Measurements from ENCODE around the gene TMEM175.
"Not testable (repeated sequence)": the region's sequence is repeated elsewhere in the genome, so short reads cannot be mapped to it uniquely, and the experiment has no call there.

The TMEM175 gene

GRCh38 chr4:998096-998691 lies 65.9 kb downstream of the TMEM175 start:
- DNase-seq (ENCODE audit: low read depth in 1 of 2, low spot score in 1 of 2) = no peak
- H3K27me3 ChIP-seq (ENCODE audit: insufficient read depth, poor library complexity, severe bottlenecking) = peaks cover 46% of the 10 kb centered on the region
- no peak overlapping the region for H3K27ac ChIP-seq (replicated peaks)
- TF ChIP-seq CTCF (IDR thresholded peaks at IDR 0.05; ENCODE audit: insufficient read depth, low read length) = no peak
- no peak for TF ChIP-seq SPI1 (IDR thresholded peaks at IDR 0.05; ENCODE audit: borderline replicate concordance, low read depth)
- no peak for TF ChIP-seq GABPA (IDR thresholded peaks at IDR 0.05; ENCODE audit: low read depth)
- no peak for TF ChIP-seq POLR2AphosphoS5 (IDR thresholded peaks at IDR 0.05; ENCODE audit: low read depth)
- H3K4me3 ChIP-seq (replicated peaks; ENCODE audit: insufficient read depth, low read length) = no peak overlapping the region

- not testable (repeated sequence) for H3K27ac ChIP-seq (replicated peaks); H3K4me3 ChIP-seq (replicated peaks; ENCODE audit: insufficient read depth, low read length); DNase-seq (ENCODE audit: low read depth in 1 of 2, low spot score in 1 of 2)
- peaks cover 56% of the 10 kb centered on the region for H3K27me3 ChIP-seq (ENCODE audit: insufficient read depth, poor library complexity, severe bottlenecking)
These were observed 67.1 kb downstream of the TMEM175 start for GRCh38 chr4:999240-999863.

- TF ChIP-seq GABPA (IDR thresholded peaks at IDR 0.05; ENCODE audit: low read depth) (no peak), CTCF (IDR thresholded peaks at IDR 0.05; ENCODE audit: insufficient read depth, low read length) (no peak), SPI1 (IDR thresholded peaks at IDR 0.05; ENCODE audit: borderline replicate concordance, low read depth) (no peak), REST (IDR thresholded peaks at IDR 0.05; ENCODE audit: insufficient replicate concordance, low read depth) (no peak), POLR2AphosphoS5 (IDR thresholded peaks at IDR 0.05; ENCODE audit: low read depth) (no peak)
- no peak for DNase-seq (ENCODE audit: low read depth in 1 of 2, low spot score in 1 of 2)
- H3K4me3 ChIP-seq (replicated peaks; ENCODE audit: insufficient read depth, low read length) = no peak overlapping the region
- peaks cover 56% of the 10 kb centered on the region for H3K27me3 ChIP-seq (ENCODE audit: insufficient read depth, poor library complexity, severe bottlenecking)
- H3K27ac ChIP-seq (replicated peaks) = no peak overlapping the region
These were observed 67.7 kb downstream of the TMEM175 start for GRCh38 chr4:999882-1000425.

- no peak for DNase-seq (ENCODE audit: low read depth in 1 of 2, low spot score in 1 of 2)
- Histone ChIP-seq H3K4me3 (replicated peaks; ENCODE audit: insufficient read depth, low read length) (no peak overlapping the region), H3K27ac (replicated peaks) (no peak overlapping the region), H3K27me3 (ENCODE audit: insufficient read depth, poor library complexity, severe bottlenecking) (peaks cover 56% of the 10 kb centered on the region)
- no peak for TF ChIP-seq GABPA (IDR thresholded peaks at IDR 0.05; ENCODE audit: low read depth)
- TF ChIP-seq REST (IDR thresholded peaks at IDR 0.05; ENCODE audit: insufficient replicate concordance, low read depth) = no peak
- no peak for TF ChIP-seq POLR2AphosphoS5 (IDR thresholded peaks at IDR 0.05; ENCODE audit: low read depth)
- no peak for TF ChIP-seq SPI1 (IDR thresholded peaks at IDR 0.05; ENCODE audit: borderline replicate concordance, low read depth)
- no peak for TF ChIP-seq CTCF (IDR thresholded peaks at IDR 0.05; ENCODE audit: insufficient read depth, low read length)
These were observed 68.5 kb downstream of the TMEM175 start for GRCh38 chr4:1000686-1001260.

All from HL-60 (cell line).